ENCODE measurements around the gene CKLF.
A peak's percentile ranks its signal among the peaks of the same experiment; 100 is the strongest.

Gene CKLF

GRCh38 chr16:66604376-66605176 is 52.2 kb downstream of the CKLF start, which contains the start of gene CMTM3:
Gene CMTM3 (plus strand): TSS chr16:66604704. CDS start chr16:66604806, 102 bp downstream.
- Histone ChIP-seq H3K9me3 (ENCODE audit: insufficient read depth, low read depth, low read length) (peaks cover under 1% of the 10 kb centered on the region), H3K4me1 (ENCODE audit: control insufficient read depth in 1 of 2, insufficient read depth in 2 of 2, low read length in 2 of 2) (peaks cover 19 to 24% of the 10 kb centered on the region in 2 experiments), H3K36me3 (ENCODE audit: control insufficient read depth in 1 of 2, insufficient read depth in 2 of 2, low read length in 2 of 2) (peaks cover 13 to 18% of the 10 kb centered on the region in 2 experiments), H4K91ac (ENCODE audit: low read depth, low read length) (peak within 1 kb of the TSS; percentile 96), H3K4me3 (ENCODE audit: low read depth, low read length) (peak within 1 kb of the TSS; percentile 82), H3K18ac (ENCODE audit: low read length) (peak within 1 kb of the TSS; percentile 83), H2AFZ (ENCODE audit: insufficient read depth, low read length, poor library complexity) (peak within 1 kb of the TSS; percentile 95), H4K8ac (ENCODE audit: low read depth, low read length) (peak within 1 kb of the TSS; percentile 86), H3K4me2 (ENCODE audit: low read length) (peak within 1 kb of the TSS; percentile 74), H3K4ac (ENCODE audit: low read depth, low read length) (peak within 1 kb of the TSS; percentile 94), H2BK120ac (ENCODE audit: insufficient read depth, low read length, poor library complexity) (peak within 1 kb of the TSS; percentile 75), H3K9ac (ENCODE audit: low read length) (peak within 1 kb of the TSS; percentile 75), H3K14ac (ENCODE audit: low read length) (peak within 1 kb of the TSS; percentile 81), H3K23ac (ENCODE audit: low read length) (no peak within 1 kb of the TSS), H3K79me1 (ENCODE audit: low read length) (peaks cover 19% of the 10 kb centered on the region), H2AK5ac (ENCODE audit: low read length) (no peak within 1 kb of the TSS), H3K27me3 (ENCODE audit: insufficient read depth, low read length) (no peaks in the 10 kb centered on the region), H2BK12ac (ENCODE audit: low read length) (peak within 1 kb of the TSS; percentile 11), H4K12ac (ENCODE audit: low read depth, low read length) (peak within 1 kb of the TSS; percentile 83), H3K79me2 (ENCODE audit: control insufficient read depth, insufficient read depth, low read length, poor library complexity) (peaks cover 12% of the 10 kb centered on the region), H2BK5ac (ENCODE audit: low read depth, low read length, poor library complexity) (peak within 1 kb of the TSS; percentile 46), H3K27ac (ENCODE audit: low read depth, low read length) (peak within 1 kb of the TSS; percentile 46)
- DNase-seq = peak in 1 of 2 donors; percentile 58
- no CpG with 5 or more reads among the region's 96 CpGs for WGBS (ENCODE audit: extremely low coverage, insufficient coverage, insufficient read length)

GRCh38 chr16:66605177-66605978 is 53.0 kb downstream of the CKLF start:
- Histone ChIP-seq H2BK5ac (ENCODE audit: low read depth, low read length, poor library complexity) (peak overlapping the region; percentile 46), H3K36me3 (ENCODE audit: control insufficient read depth in 1 of 2, insufficient read depth in 2 of 2, low read length in 2 of 2) (peaks cover 21 to 26% of the 10 kb centered on the region in 2 experiments)

GRCh38 chr16:66605979-66606751 is 53.8 kb downstream of the CKLF start:
- Histone ChIP-seq H3K36me3 (ENCODE audit: control insufficient read depth in 1 of 2, insufficient read depth in 2 of 2, low read length in 2 of 2) (peaks cover 26 to 33% of the 10 kb centered on the region in 2 experiments), H3K4me1 (ENCODE audit: control insufficient read depth in 1 of 2, insufficient read depth in 2 of 2, low read length in 2 of 2) (peaks cover 19 to 24% of the 10 kb centered on the region in 2 experiments), H3K27ac (ENCODE audit: low read depth, low read length) (no peak overlapping the region), H3K9ac (ENCODE audit: low read length) (peak overlapping the region; percentile 77), H4K8ac (ENCODE audit: low read depth, low read length) (peak overlapping the region; percentile 86), H3K4me2 (ENCODE audit: low read length) (peak overlapping the region; percentile 74), H4K91ac (ENCODE audit: low read depth, low read length) (peak overlapping the region; percentile 96), H2BK5ac (ENCODE audit: low read depth, low read length, poor library complexity) (no peak overlapping the region), H2BK12ac (ENCODE audit: low read length) (no peak overlapping the region), H2BK120ac (ENCODE audit: insufficient read depth, low read length, poor library complexity) (peak overlapping the region; percentile 44), H3K14ac (ENCODE audit: low read length) (peak overlapping the region; percentile 81), H3K79me1 (ENCODE audit: low read length) (peaks cover 19% of the 10 kb centered on the region), H2AFZ (ENCODE audit: insufficient read depth, low read length, poor library complexity) (no peak overlapping the region), H3K9me3 (ENCODE audit: insufficient read depth, low read depth, low read length) (peaks cover 2% of the 10 kb centered on the region), H2AK5ac (ENCODE audit: low read length) (peak overlapping the region; percentile 78), H4K12ac (ENCODE audit: low read depth, low read length) (peak overlapping the region; percentile 83), H3K4ac (ENCODE audit: low read depth, low read length) (peak overlapping the region; percentile 94), H3K4me3 (ENCODE audit: low read depth, low read length) (peak overlapping the region; percentile 82), H3K18ac (ENCODE audit: low read length) (peak overlapping the region; percentile 39), H3K23ac (ENCODE audit: low read length) (no peak overlapping the region), H3K79me2 (ENCODE audit: control insufficient read depth, insufficient read depth, low read length, poor library complexity) (peaks cover 12% of the 10 kb centered on the region), H3K27me3 (ENCODE audit: insufficient read depth, low read length) (no peaks in the 10 kb centered on the region)
- WGBS (ENCODE audit: extremely low coverage, insufficient coverage, insufficient read length) = no CpG with 5 or more reads among the region's 10 CpGs
- DNase-seq = peak; percentile 44 to 57

More at GRCh38 chr16:66605177-66605978, 53.0 kb downstream of the CKLF start:
- Histone ChIP-seq H3K79me2 (ENCODE audit: control insufficient read depth, insufficient read depth, low read length, poor library complexity) (peaks cover 12% of the 10 kb centered on the region), H3K14ac (ENCODE audit: low read length) (peak overlapping the region; percentile 81), H2BK120ac (ENCODE audit: insufficient read depth, low read length, poor library complexity) (peak overlapping the region; percentile 75), H4K91ac (ENCODE audit: low read depth, low read length) (peak overlapping the region; percentile 96), H4K12ac (ENCODE audit: low read depth, low read length) (peak overlapping the region; percentile 83), H3K4ac (ENCODE audit: low read depth, low read length) (peak overlapping the region; percentile 94), H2AK5ac (ENCODE audit: low read length) (peak overlapping the region; percentile 78), H3K27ac (ENCODE audit: low read depth, low read length) (peak overlapping the region; percentile 46), H4K8ac (ENCODE audit: low read depth, low read length) (peak overlapping the region; percentile 86), H3K4me1 (ENCODE audit: control insufficient read depth in 1 of 2, insufficient read depth in 2 of 2, low read length in 2 of 2) (peaks cover 19 to 24% of the 10 kb centered on the region in 2 experiments), H3K9me3 (ENCODE audit: insufficient read depth, low read depth, low read length) (peaks cover 2% of the 10 kb centered on the region), H3K18ac (ENCODE audit: low read length) (peak overlapping the region; percentile 83), H3K23ac (ENCODE audit: low read length) (no peak overlapping the region), H3K4me2 (ENCODE audit: low read length) (peak overlapping the region; percentile 74), H2AFZ (ENCODE audit: insufficient read depth, low read length, poor library complexity) (peak overlapping the region; percentile 67), H3K79me1 (ENCODE audit: low read length) (peaks cover 19% of the 10 kb centered on the region), H3K4me3 (ENCODE audit: low read depth, low read length) (peak overlapping the region; percentile 82), H2BK12ac (ENCODE audit: low read length) (no peak overlapping the region), H3K27me3 (ENCODE audit: insufficient read depth, low read length) (no peaks in the 10 kb centered on the region), H3K9ac (ENCODE audit: low read length) (peak overlapping the region; percentile 77)
- WGBS (ENCODE audit: extremely low coverage, insufficient coverage, insufficient read length) = no CpG with 5 or more reads among the region's 61 CpGs
- peak; percentile 42 to 57 for DNase-seq
